ENCODE data around the gene RTF2. TPM values are rescaled to one million over a fixed set of nuclear protein-coding genes. Genes with fewer than 3 reads are reported as not detected.

RTF2 gene
- total and polyA plus RNA-seq, 2 donors (not counting 1 experiment from before 2014, with no cell fraction given), result 100 to 107 TPM

DNA sequence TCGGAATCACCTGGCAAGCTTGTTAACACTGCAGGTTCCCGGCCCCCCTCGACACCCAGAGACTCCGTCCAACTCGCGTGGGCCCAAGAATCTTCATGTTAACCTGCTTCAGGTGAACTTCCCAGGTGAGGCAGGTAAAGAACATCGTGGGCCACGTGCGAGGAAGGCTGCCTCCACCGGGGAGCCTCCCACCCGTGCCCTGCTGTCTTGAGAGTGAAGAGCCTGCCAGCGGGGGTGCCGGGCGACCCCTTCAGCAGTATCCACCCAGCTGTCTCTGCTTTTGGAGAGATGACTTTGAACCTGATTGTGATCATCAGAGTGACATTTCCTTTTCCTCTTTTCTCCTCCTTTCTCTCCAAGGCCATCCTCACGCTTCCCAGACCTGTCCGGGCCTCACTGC lies 22.9 kb upstream of the RTF2 start:
- DNase-seq (ENCODE audit: low read depth in 2 of 2), result no peak
- Histone ChIP-seq H3K4me3 (replicated peaks in 1 of 4; ENCODE audit: control extremely low read depth in 1 of 4, insufficient read depth in 1 of 4, low read depth in 3 of 4, low read length in 4 of 4) (no peak overlapping the region), H3K79me2 (ENCODE audit: control insufficient read depth, insufficient read depth, low read length) (peaks cover 3% of the 10 kb centered on the region), H3K4me1 (ENCODE audit: control insufficient read depth, extremely low read depth, insufficient read depth, low read length) (peaks cover 22% of the 10 kb centered on the region), H3K36me3 (ENCODE audit: control insufficient read depth, insufficient read depth, low read length) (peaks cover 15% of the 10 kb centered on the region), H3K9me3 (ENCODE audit: control insufficient read depth, insufficient read depth, low read depth, low read length) (no peaks in the 10 kb centered on the region), H2AFZ (ENCODE audit: low read length) (no peak overlapping the region), H3K27me3 (ENCODE audit: control insufficient read depth, insufficient read depth, low read length) (no peaks in the 10 kb centered on the region), H3K4me2 (ENCODE audit: extremely low read depth, insufficient read depth, low read length) (no peak overlapping the region), H3K27ac (ENCODE audit: insufficient read depth, low read length) (no peak overlapping the region), H3K9ac (ENCODE audit: insufficient read depth, low read length) (no peak overlapping the region), H4K20me1 (ENCODE audit: control insufficient read depth, extremely low read depth, insufficient read depth, low read length) (no peaks in the 10 kb centered on the region)
- no peak for TF ChIP-seq EZH2 (IDR thresholded peaks at IDR 0.05; ENCODE audit: low read length, missing control alignments)
- TF ChIP-seq, protein P1, sequence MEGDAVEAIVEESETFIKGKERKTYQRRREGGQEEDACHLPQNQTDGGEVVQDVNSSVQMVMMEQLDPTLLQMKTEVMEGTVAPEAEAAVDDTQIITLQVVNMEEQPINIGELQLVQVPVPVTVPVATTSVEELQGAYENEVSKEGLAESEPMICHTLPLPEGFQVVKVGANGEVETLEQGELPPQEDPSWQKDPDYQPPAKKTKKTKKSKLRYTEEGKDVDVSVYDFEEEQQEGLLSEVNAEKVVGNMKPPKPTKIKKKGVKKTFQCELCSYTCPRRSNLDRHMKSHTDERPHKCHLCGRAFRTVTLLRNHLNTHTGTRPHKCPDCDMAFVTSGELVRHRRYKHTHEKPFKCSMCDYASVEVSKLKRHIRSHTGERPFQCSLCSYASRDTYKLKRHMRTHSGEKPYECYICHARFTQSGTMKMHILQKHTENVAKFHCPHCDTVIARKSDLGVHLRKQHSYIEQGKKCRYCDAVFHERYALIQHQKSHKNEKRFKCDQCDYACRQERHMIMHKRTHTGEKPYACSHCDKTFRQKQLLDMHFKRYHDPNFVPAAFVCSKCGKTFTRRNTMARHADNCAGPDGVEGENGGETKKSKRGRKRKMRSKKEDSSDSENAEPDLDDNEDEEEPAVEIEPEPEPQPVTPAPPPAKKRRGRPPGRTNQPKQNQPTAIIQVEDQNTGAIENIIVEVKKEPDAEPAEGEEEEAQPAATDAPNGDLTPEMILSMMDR (conservative IDR thresholded peaks at IDR 0.05 in 1 of 2, IDR thresholded peaks at IDR 0.05 in 1 of 2; ENCODE audit: low read depth in 1 of 2, low read length in 2 of 2), result no peak

DNA sequence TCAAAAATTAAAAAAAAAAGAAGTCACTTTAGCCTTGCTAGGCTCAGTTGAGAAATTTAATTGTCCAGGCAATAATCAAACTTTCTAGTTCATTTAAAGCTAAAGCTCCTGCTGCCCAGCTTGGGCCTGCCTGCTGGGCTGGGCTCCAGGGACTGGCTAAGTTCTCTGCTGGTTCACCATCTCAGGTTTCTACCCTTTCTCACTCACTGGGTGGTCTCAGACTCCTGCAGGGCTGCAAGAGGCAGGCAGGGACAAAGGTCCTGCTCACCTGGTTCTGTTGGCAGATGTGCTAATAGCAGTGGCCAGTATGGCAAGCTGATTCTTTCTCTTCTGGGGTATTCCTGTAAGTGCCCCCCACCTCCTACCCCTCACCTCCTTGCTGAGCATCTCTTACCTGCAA lies 21.2 kb upstream of the RTF2 start:
- no peaks in the 10 kb centered on the region for H4K20me1 ChIP-seq (ENCODE audit: control insufficient read depth, extremely low read depth, insufficient read depth, low read length)
- no peak for DNase-seq (ENCODE audit: low read depth in 2 of 2)
- no peak for TF ChIP-seq EZH2 (IDR thresholded peaks at IDR 0.05; ENCODE audit: low read length, missing control alignments)
- TF ChIP-seq, protein P1 (conservative IDR thresholded peaks at IDR 0.05 in 1 of 2, IDR thresholded peaks at IDR 0.05 in 1 of 2; ENCODE audit: low read depth in 1 of 2, low read length in 2 of 2), result no peak
- H3K4me2 ChIP-seq (ENCODE audit: extremely low read depth, insufficient read depth, low read length), result no peak overlapping the region
- H3K9me3 ChIP-seq (ENCODE audit: control insufficient read depth, insufficient read depth, low read depth, low read length), result no peaks in the 10 kb centered on the region
- no peak overlapping the region for H3K9ac ChIP-seq (ENCODE audit: insufficient read depth, low read length)
- no peaks in the 10 kb centered on the region for H3K27me3 ChIP-seq (ENCODE audit: control insufficient read depth, insufficient read depth, low read length)
- peaks cover 14% of the 10 kb centered on the region for H3K4me1 ChIP-seq (ENCODE audit: control insufficient read depth, extremely low read depth, insufficient read depth, low read length)
- H3K4me3 ChIP-seq (replicated peaks in 1 of 4; ENCODE audit: control extremely low read depth in 1 of 4, insufficient read depth in 1 of 4, low read depth in 3 of 4, low read length in 4 of 4), result no peak overlapping the region
- no peak overlapping the region for H3K27ac ChIP-seq (ENCODE audit: insufficient read depth, low read length)
- H2AFZ ChIP-seq (ENCODE audit: low read length), result no peak overlapping the region
- peaks cover 2% of the 10 kb centered on the region for H3K79me2 ChIP-seq (ENCODE audit: control insufficient read depth, insufficient read depth, low read length)
- peaks cover 19% of the 10 kb centered on the region for H3K36me3 ChIP-seq (ENCODE audit: control insufficient read depth, insufficient read depth, low read length)

DNA sequence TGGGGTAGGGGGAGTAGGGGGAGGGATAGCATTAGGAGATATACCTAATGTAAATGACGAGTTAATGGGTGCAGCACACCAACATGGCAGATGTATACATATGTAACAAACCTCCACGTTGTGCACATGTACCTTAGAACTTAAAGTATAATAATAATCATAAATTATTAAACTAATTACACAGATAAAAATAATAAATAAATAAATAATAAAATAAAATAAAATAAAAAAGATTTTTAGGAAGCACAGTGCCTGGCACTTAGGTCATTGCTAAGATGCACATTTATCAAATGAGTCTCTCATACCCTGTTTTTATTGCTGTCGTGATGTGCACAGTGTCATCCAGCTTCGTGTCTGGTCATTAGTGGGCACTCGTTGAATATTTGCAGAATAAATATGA lies 19.0 kb upstream of the RTF2 start:
- H3K9me3 ChIP-seq (ENCODE audit: control insufficient read depth, insufficient read depth, low read depth, low read length), result no peaks in the 10 kb centered on the region
- H3K4me1 ChIP-seq (ENCODE audit: control insufficient read depth, extremely low read depth, insufficient read depth, low read length), result peaks cover under 1% of the 10 kb centered on the region
- H3K9ac ChIP-seq (ENCODE audit: insufficient read depth, low read length), result no peak overlapping the region
- H3K4me3 ChIP-seq (replicated peaks in 1 of 4; ENCODE audit: control extremely low read depth in 1 of 4, insufficient read depth in 1 of 4, low read depth in 3 of 4, low read length in 4 of 4), result no peak overlapping the region
- H3K36me3 ChIP-seq (ENCODE audit: control insufficient read depth, insufficient read depth, low read length), result peaks cover 26% of the 10 kb centered on the region
- H3K79me2 ChIP-seq (ENCODE audit: control insufficient read depth, insufficient read depth, low read length), result no peaks in the 10 kb centered on the region
- no peak for DNase-seq (ENCODE audit: low read depth in 2 of 2)
- no peak overlapping the region for H3K4me2 ChIP-seq (ENCODE audit: extremely low read depth, insufficient read depth, low read length)
- H4K20me1 ChIP-seq (ENCODE audit: control insufficient read depth, extremely low read depth, insufficient read depth, low read length), result no peaks in the 10 kb centered on the region
- no peak overlapping the region for H3K27ac ChIP-seq (ENCODE audit: insufficient read depth, low read length)
- no peaks in the 10 kb centered on the region for H3K27me3 ChIP-seq (ENCODE audit: control insufficient read depth, insufficient read depth, low read length)
- no peak overlapping the region for H2AFZ ChIP-seq (ENCODE audit: low read length)
- no peak for TF ChIP-seq EZH2 (IDR thresholded peaks at IDR 0.05; ENCODE audit: low read length, missing control alignments)
